Activated CD4-positive, CD25-positive, alpha-beta regulatory T cell treated with anti-CD3 and anti-CD28 coated beads, Interleukin-2, amount 50 U/mL, for 24 hours (primary cell): Measurements from ENCODE around the gene UBC.
"Not testable (repeated sequence)": the region's sequence is repeated elsewhere in the genome, so short reads cannot be mapped to it uniquely, and the experiment has no call there.

Experiments
- ATAC-seq, 2 donors: fragments of 150-1000 bp; cut with Tn5 transposase; one replicate each; pipeline ENCODE4 v1.10.0; 2021; ENCODE audit warnings: mild to moderate bottlenecking in 1 of 2, moderate library complexity in 1 of 2

UBC gene

DNA sequence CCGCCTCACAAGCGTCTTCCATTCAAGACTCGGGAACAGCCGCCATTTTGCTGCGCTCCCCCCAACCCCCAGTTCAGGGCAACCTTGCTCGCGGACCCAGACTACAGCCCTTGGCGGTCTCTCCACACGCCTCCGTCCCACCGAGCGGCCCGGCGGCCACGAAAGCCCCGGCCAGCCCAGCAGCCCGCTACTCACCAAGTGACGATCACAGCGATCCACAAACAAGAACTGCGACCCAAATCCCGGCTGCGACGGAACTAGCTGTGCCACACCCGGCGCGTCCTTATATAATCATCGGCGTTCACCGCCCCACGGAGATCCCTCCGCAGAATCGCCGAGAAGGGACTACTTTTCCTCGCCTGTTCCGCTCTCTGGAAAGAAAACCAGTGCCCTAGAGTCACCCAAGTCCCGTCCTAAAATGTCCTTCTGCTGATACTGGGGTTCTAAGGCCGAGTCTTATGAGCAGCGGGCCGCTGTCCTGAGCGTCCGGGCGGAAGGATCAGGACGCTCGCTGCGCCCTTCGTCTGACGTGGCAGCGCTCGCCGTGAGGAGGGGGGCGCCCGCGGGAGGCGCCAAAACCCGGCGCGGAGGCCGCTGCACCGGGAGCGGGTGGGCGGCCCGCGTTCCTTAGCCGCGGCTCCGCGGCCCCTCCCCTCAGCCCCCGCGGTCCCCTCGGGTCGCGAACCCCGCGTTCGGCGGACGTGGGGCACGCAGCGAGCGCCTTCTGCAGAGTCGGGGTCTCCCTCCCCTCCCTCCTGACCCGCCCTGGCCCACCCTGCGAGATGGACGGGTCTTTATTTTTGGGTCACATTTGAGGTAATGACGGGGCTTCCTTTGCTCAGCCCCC lies at the start of gene UBC:
UBC (minus strand) TSS at position 259 of the 847 bp plus-strand sequence. CDS start 879 bp downstream, outside the sequence.
- peak; percentile 11 to 15 for ATAC-seq

DNA sequence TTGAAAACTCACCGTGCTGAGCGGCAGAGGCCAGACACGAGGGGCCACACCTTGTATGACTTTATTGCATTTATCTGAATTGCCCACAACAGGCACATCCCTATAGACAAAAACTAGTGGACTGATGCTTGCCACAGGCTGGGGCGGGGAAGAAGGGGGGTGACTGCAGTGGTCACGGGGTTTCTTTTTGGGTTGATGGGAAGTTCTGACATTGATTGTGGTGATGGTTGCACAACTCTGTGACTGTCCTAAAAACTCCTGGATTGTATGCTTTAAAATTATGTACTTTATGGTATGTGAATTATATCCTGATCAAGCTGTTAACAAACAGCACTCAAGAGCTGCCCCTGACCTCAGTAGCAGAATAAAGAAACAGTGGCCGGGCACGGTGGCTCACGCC lies 48.8 kb upstream of the UBC start:
- no peak for ATAC-seq

DNA sequence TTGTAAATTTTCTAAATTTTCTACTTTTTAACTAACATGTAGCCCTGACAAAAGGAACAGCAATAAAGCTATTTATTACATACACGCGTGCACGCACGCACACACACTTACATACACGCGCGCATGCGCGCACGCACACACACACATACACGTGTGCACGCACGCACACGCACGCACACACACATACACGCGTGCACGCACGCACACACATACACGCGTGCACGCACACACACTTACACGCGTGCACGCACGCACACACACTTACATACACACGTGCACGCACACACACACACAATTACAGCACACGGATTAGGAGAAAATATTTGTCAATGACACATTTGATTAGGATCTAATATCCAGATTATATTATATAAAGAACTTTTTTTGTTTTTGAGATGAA lies 46.6 kb upstream of the UBC start:
- no peak for ATAC-seq

DNA sequence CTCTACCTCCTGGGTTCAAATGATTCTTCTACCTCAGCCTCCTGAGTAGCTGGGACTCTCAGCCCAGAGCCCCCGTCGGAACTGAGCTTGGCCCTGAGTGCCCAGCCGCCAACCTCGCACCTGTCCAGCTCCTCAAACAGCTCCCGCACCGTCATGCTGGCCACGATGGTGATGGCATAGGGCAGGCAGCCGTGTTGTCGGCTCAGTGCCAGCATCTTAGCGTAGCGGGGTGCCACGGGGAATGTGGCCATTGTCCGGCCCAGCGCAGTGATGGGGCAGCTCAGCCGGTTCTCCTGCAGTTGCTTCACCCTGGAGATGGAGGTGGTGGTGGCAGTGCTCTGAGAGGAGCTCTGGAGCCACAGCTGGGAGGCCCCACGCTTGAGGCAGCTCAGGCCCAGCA lies 42.1 kb upstream of the UBC start:
- no peak for ATAC-seq

DNA sequence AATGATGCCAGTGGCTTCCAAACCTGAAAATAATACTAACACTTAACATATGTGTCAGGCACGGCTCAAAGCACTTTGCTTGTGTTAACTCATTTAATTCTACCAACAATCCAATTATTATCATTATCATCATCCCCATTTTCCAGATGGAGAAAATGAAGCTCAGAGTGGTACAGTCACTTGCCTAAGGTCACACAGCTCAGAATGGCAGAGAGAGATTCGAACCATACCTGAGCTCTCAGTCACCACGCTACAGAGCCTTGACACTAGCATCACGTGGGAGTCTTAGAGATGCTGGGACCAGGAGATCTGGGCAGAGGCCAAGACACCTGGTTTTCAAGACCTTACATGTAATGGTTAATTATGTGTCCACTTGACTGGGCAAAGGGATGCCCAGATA lies 40.3 kb upstream of the UBC start:
- ATAC-seq, result no peak

DNA sequence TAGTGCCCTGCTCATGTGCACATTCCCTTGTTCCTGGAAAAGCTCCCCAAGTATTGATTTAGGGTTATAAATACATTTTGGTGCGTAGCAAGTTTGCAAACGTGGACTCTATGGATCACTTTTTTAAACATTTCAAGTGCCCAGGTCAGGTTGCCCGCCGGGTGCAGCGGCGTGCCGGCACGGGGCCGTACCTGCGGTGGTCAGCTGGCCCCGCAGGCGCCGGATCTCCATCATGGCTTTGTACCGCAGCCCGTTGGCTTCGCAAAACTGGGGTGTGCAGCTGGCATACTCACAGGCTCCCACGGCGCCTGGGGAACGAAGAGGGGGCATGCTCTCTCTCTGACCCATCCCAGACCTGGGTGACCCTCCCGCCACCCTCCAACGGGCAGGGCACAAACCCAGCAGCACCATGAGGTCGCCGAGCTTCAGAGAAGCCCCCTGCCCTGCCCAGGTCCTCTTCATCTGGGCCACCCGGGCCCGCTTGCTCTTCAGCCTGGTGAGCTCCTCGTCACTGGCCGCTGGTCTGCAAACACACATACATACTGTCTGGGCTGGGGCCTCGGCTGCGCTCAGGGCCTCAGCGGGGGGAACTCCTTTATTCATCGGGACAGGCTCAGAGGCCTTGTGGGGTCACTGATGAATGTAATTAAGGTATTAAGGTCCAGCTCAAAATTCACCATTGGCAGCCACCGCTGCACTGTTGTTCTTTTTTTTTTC lies 39.4 kb upstream of the UBC start:
- no peak for ATAC-seq

DNA sequence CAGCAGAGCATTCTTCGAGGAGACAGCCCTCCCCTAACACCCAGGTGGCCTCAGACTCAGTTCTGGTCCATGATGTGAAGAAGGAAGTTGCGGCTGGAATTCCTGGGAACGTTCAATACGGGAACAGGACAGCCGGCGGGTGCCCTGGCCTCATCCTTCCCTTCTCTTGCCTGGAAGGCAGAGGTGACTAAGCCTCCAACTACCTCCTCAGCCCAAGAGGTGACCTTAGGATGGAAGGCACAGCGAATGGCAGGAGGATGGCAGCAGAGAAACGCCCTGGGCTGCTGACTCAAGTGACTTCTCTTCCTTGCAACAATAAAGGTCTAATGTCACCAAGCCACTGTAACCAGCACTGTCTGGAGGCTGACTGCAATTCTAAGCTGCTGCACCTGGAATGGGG lies 38.4 kb upstream of the UBC start:
- no peak for ATAC-seq

DNA sequence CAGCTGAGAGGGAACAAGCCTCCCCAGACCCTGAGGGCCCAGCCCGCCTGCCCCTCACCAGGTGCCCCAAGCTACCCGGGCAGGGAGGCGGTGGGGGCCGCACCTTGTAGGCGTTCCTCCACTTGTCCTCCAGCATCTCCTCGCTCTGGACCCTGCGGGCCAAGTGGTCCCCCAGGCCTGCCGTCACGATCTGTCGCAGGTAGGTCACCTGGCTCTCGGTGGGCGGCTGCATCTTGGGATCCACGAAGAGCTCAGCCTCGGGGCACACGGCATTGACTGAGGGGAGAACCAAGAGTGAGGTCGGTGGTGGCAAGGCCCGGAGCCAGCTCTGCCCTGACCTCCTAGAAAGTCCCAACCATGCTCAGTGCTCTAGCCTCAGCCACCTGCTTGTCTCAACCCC lies 37.8 kb upstream of the UBC start:
- ATAC-seq, result no peak

DNA sequence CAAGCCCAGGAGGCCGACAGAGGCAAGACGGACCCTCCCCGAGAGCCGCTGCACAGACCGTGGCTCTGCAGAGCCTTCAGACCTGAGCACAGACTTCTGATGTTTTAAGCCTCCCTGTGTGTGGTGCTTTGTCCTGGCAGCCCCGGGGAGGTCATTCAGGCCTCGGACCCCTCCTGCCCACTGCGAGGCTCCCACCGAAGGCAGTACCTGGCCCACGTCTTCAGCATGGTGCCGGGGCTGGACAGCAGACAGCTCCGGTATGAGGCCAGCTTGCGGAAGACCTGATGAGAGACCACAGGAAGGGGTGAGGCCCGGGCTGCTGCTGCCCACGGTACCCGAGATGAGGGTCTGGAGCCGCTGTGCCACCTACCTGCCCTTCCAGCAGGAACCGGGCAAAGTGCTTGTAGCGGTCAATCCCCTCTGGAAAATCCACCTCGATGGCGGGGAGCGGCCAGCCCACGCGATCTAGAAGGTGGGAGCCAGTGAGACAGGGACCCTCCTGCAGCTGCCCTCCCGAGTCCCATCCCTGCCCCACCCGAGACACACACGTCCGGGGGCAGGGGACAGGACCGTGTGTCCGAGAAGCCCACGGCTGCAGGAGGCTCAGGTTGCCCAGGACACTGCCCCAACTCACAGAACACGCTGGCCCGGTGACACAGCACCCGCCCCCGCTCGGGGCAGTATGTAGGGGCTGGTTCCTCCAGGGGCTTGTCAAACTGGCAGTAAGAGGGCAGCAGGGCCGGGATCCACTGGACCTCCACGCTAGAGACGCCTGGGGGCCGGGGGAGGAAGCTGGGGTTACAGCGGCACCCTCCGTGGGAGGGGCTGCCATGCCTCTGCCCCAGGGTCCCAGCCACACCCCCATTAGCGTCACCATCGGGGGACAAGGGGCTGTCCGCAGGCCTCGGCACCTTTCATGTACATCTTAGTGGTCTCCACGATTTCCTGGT lies 35.6 kb upstream of the UBC start:
- ATAC-seq, result no peak

DNA sequence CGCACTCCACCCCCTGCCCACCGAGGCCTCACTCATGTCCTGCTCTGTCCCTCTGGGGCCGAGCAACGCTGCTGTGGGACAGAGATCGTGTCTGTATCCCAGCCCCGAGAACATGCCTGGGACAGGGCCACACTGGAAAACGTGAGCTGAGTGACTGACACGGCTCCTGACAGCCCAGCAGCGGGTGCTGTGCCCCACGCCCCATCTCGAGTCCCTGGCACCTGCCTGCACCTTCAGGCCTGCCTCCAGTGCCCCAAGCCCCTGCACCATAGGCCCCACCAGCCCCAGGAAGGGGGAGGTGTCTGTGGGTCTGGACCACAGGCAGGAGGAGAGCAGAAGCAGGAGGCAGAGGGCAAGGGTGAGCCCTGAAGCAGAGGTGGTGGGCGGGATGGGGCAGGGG lies 34.6 kb upstream of the UBC start:
- no peak for ATAC-seq

DNA sequence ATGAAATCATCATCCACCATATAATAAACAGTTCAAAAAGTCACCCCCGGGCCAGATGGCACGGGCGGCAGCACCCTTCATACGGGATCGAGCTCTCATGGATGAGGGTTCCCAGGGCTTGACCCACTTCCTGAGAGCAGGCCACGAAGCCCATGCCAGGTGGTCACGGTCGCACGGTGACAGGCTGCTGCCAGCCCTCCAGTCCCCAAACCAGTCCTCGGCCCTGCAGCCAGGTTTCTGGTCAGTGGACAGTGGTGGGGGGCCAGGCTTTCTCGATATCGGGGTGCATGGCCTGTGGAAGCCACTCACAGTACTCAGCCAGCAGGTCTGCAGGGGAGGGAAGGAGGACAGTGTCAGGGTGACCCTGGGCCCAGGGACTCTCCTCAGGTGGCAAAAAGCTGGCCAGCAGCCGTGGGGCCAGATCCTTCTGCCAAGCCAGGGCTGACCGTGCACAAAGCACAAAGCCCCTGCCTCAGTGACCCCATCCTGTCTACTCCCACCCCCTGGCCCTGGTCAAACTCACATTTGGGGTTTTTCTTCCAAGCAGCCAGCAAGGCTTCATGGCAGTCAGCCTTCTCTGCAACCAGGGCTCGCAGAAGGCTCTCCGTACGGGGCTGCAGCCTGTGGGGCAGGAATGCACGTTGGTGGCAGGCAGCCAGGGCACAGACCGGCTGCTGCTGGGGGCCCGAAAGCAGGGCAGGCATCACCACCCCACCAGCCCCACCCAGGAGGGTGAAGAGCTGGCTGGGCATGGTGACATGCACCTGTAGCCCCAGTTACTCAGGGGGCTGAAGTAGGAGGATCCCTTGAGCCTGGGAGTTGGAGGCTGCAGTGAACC lies 33.3 kb upstream of the UBC start:
- no peak for ATAC-seq

DNA sequence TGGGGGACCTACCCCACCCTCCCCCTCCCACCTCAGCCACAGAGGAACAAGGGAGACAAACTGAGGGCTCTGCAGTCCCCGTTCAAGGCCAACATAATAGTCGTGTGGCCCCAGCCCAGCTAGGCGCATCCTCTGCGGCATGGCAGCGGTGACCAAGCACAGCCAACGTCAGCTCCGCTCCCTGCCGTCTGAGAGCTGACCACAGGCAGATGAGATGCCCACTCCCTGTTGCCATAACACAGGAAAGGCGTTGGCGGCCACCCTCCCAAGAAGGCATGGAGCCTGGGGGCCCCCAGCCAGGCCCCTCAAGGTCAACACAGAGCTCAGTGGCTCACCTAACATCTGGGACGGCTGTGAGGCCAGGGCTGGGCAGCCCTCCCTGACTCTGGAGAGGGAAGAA lies 32.6 kb upstream of the UBC start:
- no peak for ATAC-seq

DNA sequence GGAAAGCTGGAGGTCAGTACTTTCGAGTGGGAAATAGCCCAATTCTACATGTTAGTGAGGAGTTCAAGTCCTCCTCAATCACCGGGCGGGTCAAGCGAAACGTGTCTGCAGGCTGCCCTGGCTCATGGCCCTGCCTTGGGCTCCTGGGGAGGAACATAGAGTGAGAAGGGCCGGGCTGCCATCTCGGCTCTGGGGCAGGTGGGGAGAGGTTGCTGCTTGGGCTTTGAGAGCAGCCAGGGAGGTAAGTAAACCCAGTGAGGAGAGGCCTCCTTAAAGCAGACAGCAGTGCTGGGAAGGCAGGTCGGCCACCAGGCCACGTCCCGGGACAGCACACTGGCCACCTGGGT lies 32.0 kb upstream of the UBC start:
- no peak for ATAC-seq

DNA sequence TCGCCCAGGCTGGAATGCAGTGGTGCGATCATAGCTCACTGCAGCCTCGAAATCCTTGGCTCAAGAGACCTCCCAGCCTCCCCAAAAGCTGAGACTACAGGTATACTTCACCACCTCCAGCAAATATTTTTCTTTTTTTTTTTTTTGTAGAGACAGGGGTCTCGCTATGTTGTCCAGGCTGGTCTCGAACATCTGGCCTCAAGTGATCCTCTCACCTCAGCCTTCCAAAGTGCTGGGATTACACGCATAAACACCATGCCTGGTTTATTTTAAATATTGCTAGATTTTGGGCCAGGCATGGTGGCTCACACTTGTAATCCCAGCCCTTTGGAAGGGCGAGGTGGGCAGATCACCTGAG lies 26.7 kb upstream of the UBC start:
- no peak for ATAC-seq

DNA sequence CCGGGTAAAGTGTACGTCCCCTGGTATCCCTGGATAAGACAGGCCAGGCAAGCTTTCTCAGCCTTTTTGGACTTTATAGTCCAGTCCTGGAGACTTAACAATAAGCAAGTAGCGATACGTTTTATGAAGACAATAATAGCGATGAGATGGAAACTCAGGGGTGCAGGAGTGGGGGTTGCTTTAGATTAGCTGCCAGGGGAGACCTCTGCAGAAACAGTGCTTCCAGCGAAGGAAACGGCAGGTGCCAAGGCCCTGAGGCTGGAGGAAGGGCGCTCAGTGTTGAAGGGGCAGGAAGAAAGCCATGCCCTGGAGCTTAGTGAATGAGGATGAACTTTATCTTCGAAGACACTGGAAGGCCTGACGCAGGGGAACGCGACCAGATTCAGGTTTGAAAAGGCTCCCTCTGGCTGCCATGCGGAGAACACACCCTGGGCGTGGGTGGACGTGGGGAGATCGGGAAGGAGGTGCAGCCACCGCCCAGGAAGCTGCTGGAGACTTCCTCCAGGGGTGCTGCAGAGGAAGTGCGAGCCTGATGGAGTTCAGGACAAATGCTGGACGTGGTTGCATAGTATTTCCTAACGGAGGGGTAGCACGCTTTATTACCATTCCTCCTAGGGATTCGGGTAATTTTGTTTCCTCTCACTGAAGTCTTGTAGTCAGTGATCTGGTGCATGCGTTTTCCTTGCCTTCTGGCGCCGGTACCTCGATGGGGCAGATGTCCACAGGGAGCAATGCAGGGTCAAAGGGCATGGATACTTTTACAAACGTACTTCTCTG lies 26.1 kb upstream of the UBC start:
- peak; percentile 18 to 20 for ATAC-seq

DNA sequence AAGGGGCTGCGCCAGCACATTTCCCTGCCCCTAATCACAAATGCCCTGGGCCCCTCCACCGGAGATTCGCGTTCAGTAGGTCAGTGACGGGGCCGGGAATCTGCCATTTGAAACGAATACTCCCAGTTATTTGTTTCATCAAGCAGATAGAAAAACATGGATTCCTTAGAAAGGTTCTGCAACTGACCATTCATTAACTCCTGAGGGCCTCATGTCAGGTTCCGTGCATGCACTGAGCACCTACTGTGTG lies 25.6 kb upstream of the UBC start:
- ATAC-seq, result peak in 1 of 2 donors; percentile 61

DNA sequence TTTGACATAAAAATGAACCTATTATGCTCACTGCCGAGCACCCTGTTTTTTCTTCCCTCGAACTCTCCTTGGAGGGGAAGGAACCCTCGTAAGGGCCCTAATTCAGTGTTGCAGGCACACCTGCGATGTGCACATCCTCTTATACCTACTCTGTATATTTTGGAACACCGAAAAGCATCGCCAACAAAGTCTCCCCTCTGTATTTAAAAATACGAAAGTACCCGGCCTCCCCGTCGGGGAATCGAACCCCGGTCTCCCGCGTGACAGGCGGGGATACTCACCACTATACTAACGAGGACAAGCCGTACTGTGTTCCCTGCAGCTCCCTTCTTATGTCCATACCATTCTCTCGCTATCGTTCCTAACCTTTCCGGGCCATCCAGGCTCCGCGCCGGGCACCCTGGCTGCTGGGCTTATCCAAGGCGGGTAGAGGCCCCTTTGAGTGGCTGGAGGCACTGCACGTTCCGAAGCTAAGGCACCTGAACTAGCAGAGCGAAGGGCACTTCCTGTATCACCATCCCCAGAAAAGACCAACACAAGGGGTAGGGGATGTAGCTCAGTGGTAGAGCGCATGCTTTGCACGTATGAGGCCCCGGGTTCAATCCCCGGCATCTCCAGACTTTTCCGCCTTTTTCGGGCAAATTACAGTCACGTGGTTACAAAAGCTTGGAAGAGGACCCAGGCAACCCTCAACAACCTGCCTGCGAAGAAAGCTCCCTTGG lies 25.1 kb upstream of the UBC start:
- ATAC-seq, result peak; percentile 76

DNA sequence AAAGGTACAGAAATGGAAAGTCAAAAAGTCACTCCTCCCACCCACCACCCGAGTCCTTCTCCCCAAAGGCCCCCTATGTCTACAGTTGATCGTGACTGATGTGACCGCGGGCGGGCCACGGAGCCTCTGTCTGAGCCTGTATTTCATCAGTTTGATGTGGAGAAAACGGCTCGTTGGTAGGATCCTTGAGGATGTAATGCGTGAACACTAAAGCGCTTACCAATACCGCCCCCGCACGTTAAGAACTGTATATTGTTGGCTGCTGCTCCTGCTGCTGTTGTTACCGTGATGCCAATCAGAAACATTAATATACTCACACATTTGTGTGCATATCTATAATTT lies 24.6 kb upstream of the UBC start:
- ATAC-seq, result peak in 1 of 2 donors; percentile 17

DNA sequence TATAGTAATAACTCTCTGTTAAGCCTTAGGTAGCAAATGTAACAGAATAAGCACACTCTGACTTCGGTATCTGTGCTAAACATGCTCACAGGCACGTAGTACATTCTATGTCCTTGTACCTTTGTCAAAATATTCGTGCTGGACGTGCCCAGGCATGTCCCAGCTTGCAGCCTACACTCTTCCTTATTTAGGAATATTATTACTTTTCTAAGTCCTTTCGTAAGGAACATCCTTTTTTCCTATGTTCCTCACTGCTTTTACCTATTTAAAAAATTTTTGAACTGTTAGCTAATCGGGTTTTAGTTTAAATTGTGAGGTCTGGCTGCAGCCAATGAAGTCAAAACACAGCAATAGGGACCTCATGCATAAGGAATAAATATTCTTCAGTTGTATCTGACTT lies 24.1 kb upstream of the UBC start:
- no peak for ATAC-seq

DNA sequence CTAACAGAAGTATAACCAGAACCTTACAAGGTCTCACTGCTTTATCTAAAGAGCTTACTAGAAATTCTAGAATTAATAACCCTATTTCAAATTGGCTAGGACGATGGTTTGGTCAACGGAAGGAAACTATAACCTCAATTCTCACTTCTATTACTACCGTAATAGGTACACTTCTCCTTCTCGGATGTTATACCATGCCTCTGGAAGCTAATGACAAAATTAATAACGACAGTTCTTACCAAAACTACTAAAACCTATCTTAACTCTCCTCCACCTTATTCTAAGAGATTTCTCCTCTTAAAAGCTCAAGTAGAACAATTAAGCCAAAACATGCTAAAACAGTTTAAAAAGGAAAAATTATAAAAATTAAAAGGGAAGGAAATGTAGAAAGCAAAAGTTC lies 23.7 kb upstream of the UBC start:
- ATAC-seq, result no peak

DNA sequence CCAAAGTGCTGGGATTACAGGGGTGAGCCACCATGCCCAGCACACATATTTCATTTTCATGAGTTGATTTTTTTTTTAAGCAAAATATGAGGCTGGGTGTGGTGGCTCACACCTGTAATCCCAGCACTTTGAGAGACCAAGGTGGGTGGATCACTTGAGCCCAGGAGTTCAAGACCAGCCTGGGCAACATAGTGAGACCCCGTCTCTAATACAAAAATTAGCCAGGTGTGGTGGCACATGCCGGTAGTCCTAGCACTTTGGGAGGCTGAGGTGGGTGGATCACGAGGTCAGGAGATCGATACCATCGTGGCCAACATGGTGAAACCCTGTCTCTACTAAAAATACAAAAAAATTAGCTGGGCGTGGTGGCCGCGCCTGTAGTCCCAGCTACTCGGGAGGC lies 17.1 kb upstream of the UBC start:
- not testable (repeated sequence) for ATAC-seq
